Astrocyte (in vitro differentiated cells and primary cell): Measurements from ENCODE around the gene CMSS1. TPM values are rescaled to one million over a fixed set of nuclear protein-coding genes. Genes with fewer than 3 reads are reported as not detected.

Experiments
- DNase-seq: peaks from one replicate; pipeline ENCODE4 v3.0.0-alpha.2; 2010; ENCODE audit warnings: low read depth
- FAIRE-seq: peaks from 2 replicates; lab custom pipeline; 2011; peaks lifted over from hg19 to GRCh38; lab: Jason Lieb, UNC
- H2AFZ ChIP-seq: 2 replicates; pipeline ENCODE4 v1.6.0; 2012; ENCODE audit warnings: low read depth, low read length, inconsistent platforms
- H3K27ac ChIP-seq: 2 replicates; pipeline ENCODE4 v1.5.1; 2011; ENCODE audit warnings: low read depth, low read length, inconsistent platforms
- H3K27me3 ChIP-seq: 2 replicates; pipeline ENCODE4 v1.6.0; 2011; ENCODE audit warnings: low read length, inconsistent platforms; ENCODE audit not compliant: insufficient read depth
- H3K36me3 ChIP-seq: 2 replicates; pipeline ENCODE4 v1.5.1; 2011; ENCODE audit warnings: low read length, inconsistent platforms; ENCODE audit not compliant: insufficient read depth
- H3K4me1 ChIP-seq: 2 replicates; pipeline ENCODE4 v1.5.1; 2011; ENCODE audit warnings: low read length, inconsistent platforms; ENCODE audit not compliant: insufficient read depth
- H3K4me2 ChIP-seq: 2 replicates; pipeline ENCODE4 v1.6.0; 2012; ENCODE audit warnings: low read length, inconsistent platforms
- H3K4me3 ChIP-seq: 2 replicates; pipeline ENCODE4 v1.5.1; 2011; ENCODE audit warnings: low read depth, mild to moderate bottlenecking, low read length, inconsistent platforms; ENCODE audit not compliant: insufficient read depth
- H3K79me2 ChIP-seq: 2 replicates; pipeline ENCODE4 v1.6.0; 2012; ENCODE audit warnings: mild to moderate bottlenecking, low read length, inconsistent platforms; ENCODE audit not compliant: insufficient read depth
- H3K9ac ChIP-seq: 2 replicates; pipeline ENCODE4 v1.6.0; 2012; ENCODE audit warnings: mild to moderate bottlenecking, low read length, inconsistent platforms
- H3K9me3 ChIP-seq: 2 replicates; pipeline ENCODE4 v1.5.1; 2012; ENCODE audit warnings: low read depth, mild to moderate bottlenecking, low read length, inconsistent platforms; ENCODE audit not compliant: insufficient read depth
- H4K20me1 ChIP-seq: 2 replicates; pipeline ENCODE4 v1.6.0; 2012; ENCODE audit warnings: low read length, inconsistent platforms; ENCODE audit not compliant: insufficient read depth
- H3K27ac Mint-ChIP-seq: one replicate; pipeline ENCODE4 v1.8.0; 2021; ENCODE audit warnings: mild to moderate bottlenecking, mixed read lengths; ENCODE audit not compliant: unreplicated experiment
- H3K27me3 Mint-ChIP-seq: one replicate; pipeline ENCODE4 v1.8.0; 2021; ENCODE audit warnings: low read depth, mixed read lengths; ENCODE audit not compliant: unreplicated experiment
- H3K36me3 Mint-ChIP-seq: one replicate; pipeline ENCODE4 v1.8.0; 2021; ENCODE audit warnings: low read depth, mixed read lengths; ENCODE audit not compliant: unreplicated experiment
- H3K4me1 Mint-ChIP-seq: one replicate; pipeline ENCODE4 v1.8.0; 2021; ENCODE audit warnings: low read depth, mixed read lengths; ENCODE audit not compliant: unreplicated experiment
- H3K4me3 Mint-ChIP-seq: one replicate; pipeline ENCODE4 v1.8.0; 2021; ENCODE audit warnings: mild to moderate bottlenecking, moderate library complexity, mixed read lengths; ENCODE audit not compliant: unreplicated experiment
- H3K9me3 Mint-ChIP-seq: one replicate; pipeline ENCODE4 v1.8.0; 2021; ENCODE audit warnings: mild to moderate bottlenecking, mixed read lengths; ENCODE audit not compliant: unreplicated experiment
- EZH2 ChIP-seq: IDR thresholded peaks from 2 replicates; pipeline ENCODE4 v1.6.1; 2012; ENCODE audit warnings: mild to moderate bottlenecking, low read length, inconsistent platforms; ENCODE audit not compliant: insufficient read depth
- total RNA-seq: library from RNA; stranded (reverse); gene quantifications from 2 replicates; pipeline ENCODE4 v1.2.1, GENCODE V29; 2021
- TF ChIP-seq, protein P1 (sequence below): IDR thresholded peaks from 2 replicates; pipeline ENCODE4 v1.5.1; 2011; ENCODE audit warnings: low read depth, mild to moderate bottlenecking, inconsistent platforms, low read length, moderate library complexity; ENCODE audit not compliant: insufficient read depth

The CMSS1 gene
- total RNA-seq, 1 donor from 2014 or later = 12.5 TPM

DNA sequence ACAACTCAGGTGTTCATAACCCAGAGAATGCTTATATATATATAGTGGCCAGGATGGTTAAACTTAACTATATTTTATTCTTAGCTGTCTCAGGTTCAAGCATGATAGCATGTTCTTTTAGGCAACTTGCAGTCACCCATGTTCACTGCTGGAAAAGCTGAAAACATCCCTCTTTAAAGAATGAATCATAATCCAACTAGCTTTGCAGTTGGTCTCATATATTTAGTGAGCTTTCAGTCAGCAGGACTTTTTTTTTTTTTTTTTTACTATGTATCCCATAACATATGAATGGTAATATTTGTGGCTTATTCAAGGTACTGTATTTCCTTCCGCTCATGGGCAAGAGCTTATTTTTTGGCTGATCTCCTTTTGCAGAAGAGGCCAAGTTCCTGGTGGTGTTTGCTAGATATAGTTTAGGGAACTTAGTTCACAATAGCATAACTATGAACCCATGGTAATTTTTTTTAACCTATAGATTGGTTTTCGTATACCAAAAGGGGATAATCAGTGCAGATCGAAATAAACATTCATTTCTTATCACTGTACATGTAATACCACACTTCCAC, 77.6 kb downstream of the CMSS1 start:
- no peaks in the 10 kb centered on the region for H4K20me1 ChIP-seq
- Mint-ChIP-seq H3K4me3 (no peak overlapping the region), H3K4me1 (peaks cover 31% of the 10 kb centered on the region), H3K27ac (peak overlapping the region; percentile 96), H3K9me3 (no peaks in the 10 kb centered on the region), H3K27me3 (no peaks in the 10 kb centered on the region), H3K36me3 (no peaks in the 10 kb centered on the region)
- no peak overlapping the region for H2AFZ ChIP-seq
- no peak for DNase-seq
- no peak for FAIRE-seq
- no peak overlapping the region for H3K4me3 ChIP-seq
- H3K27ac ChIP-seq = peak overlapping the region; percentile 91
- no peak for TF ChIP-seq EZH2
- TF ChIP-seq, protein P1, sequence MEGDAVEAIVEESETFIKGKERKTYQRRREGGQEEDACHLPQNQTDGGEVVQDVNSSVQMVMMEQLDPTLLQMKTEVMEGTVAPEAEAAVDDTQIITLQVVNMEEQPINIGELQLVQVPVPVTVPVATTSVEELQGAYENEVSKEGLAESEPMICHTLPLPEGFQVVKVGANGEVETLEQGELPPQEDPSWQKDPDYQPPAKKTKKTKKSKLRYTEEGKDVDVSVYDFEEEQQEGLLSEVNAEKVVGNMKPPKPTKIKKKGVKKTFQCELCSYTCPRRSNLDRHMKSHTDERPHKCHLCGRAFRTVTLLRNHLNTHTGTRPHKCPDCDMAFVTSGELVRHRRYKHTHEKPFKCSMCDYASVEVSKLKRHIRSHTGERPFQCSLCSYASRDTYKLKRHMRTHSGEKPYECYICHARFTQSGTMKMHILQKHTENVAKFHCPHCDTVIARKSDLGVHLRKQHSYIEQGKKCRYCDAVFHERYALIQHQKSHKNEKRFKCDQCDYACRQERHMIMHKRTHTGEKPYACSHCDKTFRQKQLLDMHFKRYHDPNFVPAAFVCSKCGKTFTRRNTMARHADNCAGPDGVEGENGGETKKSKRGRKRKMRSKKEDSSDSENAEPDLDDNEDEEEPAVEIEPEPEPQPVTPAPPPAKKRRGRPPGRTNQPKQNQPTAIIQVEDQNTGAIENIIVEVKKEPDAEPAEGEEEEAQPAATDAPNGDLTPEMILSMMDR = no peak
- no peaks in the 10 kb centered on the region for H3K36me3 ChIP-seq
- H3K27me3 ChIP-seq = no peaks in the 10 kb centered on the region
- H3K79me2 ChIP-seq = no peaks in the 10 kb centered on the region
- peaks cover 15% of the 10 kb centered on the region for H3K4me1 ChIP-seq
- H3K9ac ChIP-seq = peak overlapping the region; percentile 25
- H3K9me3 ChIP-seq = no peaks in the 10 kb centered on the region
- H3K4me2 ChIP-seq = peak overlapping the region; percentile 76

DNA sequence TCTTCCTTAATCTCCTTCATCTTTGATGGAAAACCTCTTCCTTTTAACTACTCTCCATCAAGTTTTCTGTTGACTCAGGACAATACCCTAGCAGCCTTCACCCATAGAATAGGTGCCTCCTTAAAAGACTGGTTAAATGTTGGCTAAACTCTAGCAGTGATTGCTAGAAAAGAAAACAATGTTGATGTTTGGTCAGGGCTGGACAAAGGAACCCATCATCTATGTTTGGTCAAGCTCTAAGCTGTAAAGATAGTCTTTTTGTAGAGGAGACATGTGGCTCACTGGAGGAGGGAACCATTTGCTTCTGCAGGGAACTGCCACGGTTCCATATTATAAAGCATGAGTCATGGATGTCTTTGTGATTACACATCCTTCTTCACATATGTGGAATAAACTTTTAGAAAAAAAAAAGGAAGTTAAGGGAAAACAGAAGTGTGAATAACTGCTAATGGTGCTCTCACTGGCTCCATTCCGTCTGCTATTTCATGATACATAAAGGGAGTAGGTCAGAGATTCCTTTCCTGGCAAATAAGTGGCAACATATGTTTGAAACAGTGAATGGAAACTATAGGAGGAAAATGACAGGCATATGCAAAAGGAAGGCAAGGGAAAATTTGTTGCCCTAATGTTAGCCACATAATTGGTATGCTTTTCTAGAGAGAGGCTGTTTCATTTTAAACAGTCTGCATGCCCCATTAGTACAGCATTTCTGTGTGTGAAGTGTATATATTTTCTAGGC, 78.2 kb downstream of the CMSS1 start:
- TF ChIP-seq EZH2 = no peak
- TF ChIP-seq, protein P1 = no peak
- no peaks in the 10 kb centered on the region for H3K36me3 ChIP-seq
- H3K9me3 ChIP-seq = no peaks in the 10 kb centered on the region
- Mint-ChIP-seq H3K27ac (peak overlapping the region; percentile 96), H3K4me1 (peaks cover 34% of the 10 kb centered on the region), H3K9me3 (no peaks in the 10 kb centered on the region), H3K4me3 (no peak overlapping the region), H3K36me3 (no peaks in the 10 kb centered on the region), H3K27me3 (no peaks in the 10 kb centered on the region)
- DNase-seq = peak; percentile 91
- H3K4me1 ChIP-seq = peaks cover 19% of the 10 kb centered on the region
- peak; percentile 98 for FAIRE-seq
- peak overlapping the region; percentile 91 for H3K27ac ChIP-seq
- H4K20me1 ChIP-seq = no peaks in the 10 kb centered on the region
- peak overlapping the region; percentile 76 for H3K4me2 ChIP-seq
- H3K4me3 ChIP-seq = no peak overlapping the region
- H3K27me3 ChIP-seq = no peaks in the 10 kb centered on the region
- H3K79me2 ChIP-seq = no peaks in the 10 kb centered on the region
- H3K9ac ChIP-seq = peak overlapping the region; percentile 74
- H2AFZ ChIP-seq = peak overlapping the region; percentile 54

DNA sequence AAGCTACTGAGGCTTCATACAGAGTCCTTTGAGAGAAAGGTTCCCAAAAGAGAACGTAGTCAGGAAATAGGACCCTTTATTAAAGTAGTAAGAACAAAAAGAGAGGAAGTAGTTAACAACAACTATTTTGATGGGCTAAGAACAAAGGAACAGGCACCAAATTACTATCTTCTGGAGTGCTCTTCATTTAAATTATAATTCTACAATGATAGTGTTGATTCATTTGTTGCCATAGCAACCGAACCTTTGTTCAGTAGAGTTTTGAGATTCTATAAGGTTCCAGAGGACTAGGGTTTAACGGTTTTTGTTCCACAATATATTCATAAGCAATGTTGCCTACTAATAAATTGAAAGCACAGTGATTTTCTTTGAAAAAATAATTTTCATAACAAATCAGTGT, 78.8 kb downstream of the CMSS1 start:
- TF ChIP-seq, protein P1 = no peak
- no peak for TF ChIP-seq EZH2
- Mint-ChIP-seq H3K27me3 (no peaks in the 10 kb centered on the region), H3K4me1 (peaks cover 39% of the 10 kb centered on the region), H3K4me3 (no peak overlapping the region), H3K27ac (peak overlapping the region; percentile 96), H3K9me3 (no peaks in the 10 kb centered on the region), H3K36me3 (no peaks in the 10 kb centered on the region)
- no peaks in the 10 kb centered on the region for H3K79me2 ChIP-seq
- peak overlapping the region; percentile 91 for H3K27ac ChIP-seq
- H2AFZ ChIP-seq = peak overlapping the region; percentile 11
- FAIRE-seq = no peak
- no peak overlapping the region for H3K4me3 ChIP-seq
- no peaks in the 10 kb centered on the region for H3K36me3 ChIP-seq
- peaks cover 25% of the 10 kb centered on the region for H3K4me1 ChIP-seq
- DNase-seq = no peak
- peak overlapping the region; percentile 74 for H3K9ac ChIP-seq
- no peaks in the 10 kb centered on the region for H3K9me3 ChIP-seq
- H4K20me1 ChIP-seq = no peaks in the 10 kb centered on the region
- peak overlapping the region; percentile 76 for H3K4me2 ChIP-seq
- no peaks in the 10 kb centered on the region for H3K27me3 ChIP-seq
